A673 (cell line): Measurements from ENCODE around the gene OMP. TPM values are rescaled to one million over a fixed set of nuclear protein-coding genes. Genes with fewer than 3 reads are reported as not detected.

Source experiments
- BruUV-seq: library from RNA; stranded (reverse); fragments of 400-500 nt; replicated peaks from 2 replicates; lab custom pipeline; 2021; lab: Mats Ljungman, UMichigan
- CTCF ChIA-PET: fragments of 300-600 bp; sonication (Branson Sonifier 250); formaldehyde crosslinking; loops from one replicate; lab custom pipeline; 2022; ENCODE audit warnings: antibody characterized with exemption; lab: Charles Lee
- POLR2A ChIA-PET: fragments of 300-600 bp; sonication (Branson Sonifier 250); formaldehyde crosslinking; loops from one replicate; lab custom pipeline; 2022; ENCODE audit warnings: antibody characterized with exemption; ENCODE audit not compliant: low non-redundant PET; lab: Charles Lee
- DNase-seq: peaks from one replicate; pipeline ENCODE4 v3.0.0-alpha.2; 2015; ENCODE audit warnings: low spot score
- H3K27ac ChIP-seq: fragments of 200-600 bp; sonication (generic); 2 replicates; pipeline ENCODE4 v1.5.1; 2016; ENCODE audit warnings: mixed run types, low read depth, mild to moderate bottlenecking, mixed read lengths, antibody characterized with exemption, low read length; ENCODE audit not compliant: poor library complexity, severe bottlenecking
- H3K27me3 ChIP-seq: fragments of 200-600 bp; sonication (generic); replicated peaks from 2 replicates; pipeline ENCODE4 v1.6.1; 2017; ENCODE audit warnings: mixed run types, low read depth, mild to moderate bottlenecking, mixed read lengths, antibody characterized with exemption, low read length; ENCODE audit not compliant: insufficient read depth, poor library complexity
- H3K36me3 ChIP-seq: fragments of 200-600 bp; sonication (generic); 2 replicates; pipeline ENCODE4 v1.6.1; 2016; ENCODE audit warnings: mixed run types, mild to moderate bottlenecking, mixed read lengths, antibody characterized with exemption, low read length; ENCODE audit not compliant: insufficient read depth, poor library complexity, severe bottlenecking
- H3K4me1 ChIP-seq: fragments of 200-600 bp; sonication (generic); 2 replicates; pipeline ENCODE4 v1.6.1; 2017; ENCODE audit warnings: mixed run types, mild to moderate bottlenecking, mixed read lengths, antibody characterized with exemption, low read length; ENCODE audit not compliant: insufficient read depth, poor library complexity, severe bottlenecking
- H3K4me3 ChIP-seq: fragments of 200-600 bp; sonication (generic); 2 replicates; pipeline ENCODE4 v1.5.1; 2016; ENCODE audit warnings: low read depth, mixed run types, mild to moderate bottlenecking, mixed read lengths, low read length; ENCODE audit not compliant: poor library complexity, severe bottlenecking
- H3K9me3 ChIP-seq: fragments of 200-600 bp; sonication (generic); 2 replicates; pipeline ENCODE4 v1.6.1; 2016; ENCODE audit warnings: mixed run types, low read depth, mild to moderate bottlenecking, mixed read lengths, antibody characterized with exemption, low read length; ENCODE audit not compliant: poor library complexity, severe bottlenecking
- EZH2 ChIP-seq: fragments of 200-600 bp; sonication (generic); IDR thresholded peaks from 2 replicates; pipeline ENCODE4 v1.6.1; 2017; ENCODE audit warnings: borderline replicate concordance, low read depth, mild to moderate bottlenecking, mixed read lengths, antibody characterized with exemption, low read length; ENCODE audit not compliant: poor library complexity, severe bottlenecking
- intact Hi-C: fragments of 100-400 bp; cut with micrococcal nuclease; formaldehyde crosslinking; loops from one replicate; pipeline ENCODE4 v1.10.0; 2022; ENCODE audit not compliant: unreplicated experiment
- total RNA-seq: library from RNA; stranded (reverse); gene quantifications from 2 replicates; pipeline ENCODE4 v1.2.3, GENCODE V29; 2021
- TF ChIP-seq, protein P1 (sequence below): fragments of 300-800, 200-600 bp; sonication (generic); conservative IDR thresholded peaks from 2 replicates; pipeline ENCODE4 v1.5.1; 2017; ENCODE audit warnings: low read depth, mild to moderate bottlenecking, antibody characterized with exemption, low read length, moderate library complexity, mixed read lengths

Gene OMP
- total RNA-seq, 1 experiment from 2014 or later = not detected

DNA sequence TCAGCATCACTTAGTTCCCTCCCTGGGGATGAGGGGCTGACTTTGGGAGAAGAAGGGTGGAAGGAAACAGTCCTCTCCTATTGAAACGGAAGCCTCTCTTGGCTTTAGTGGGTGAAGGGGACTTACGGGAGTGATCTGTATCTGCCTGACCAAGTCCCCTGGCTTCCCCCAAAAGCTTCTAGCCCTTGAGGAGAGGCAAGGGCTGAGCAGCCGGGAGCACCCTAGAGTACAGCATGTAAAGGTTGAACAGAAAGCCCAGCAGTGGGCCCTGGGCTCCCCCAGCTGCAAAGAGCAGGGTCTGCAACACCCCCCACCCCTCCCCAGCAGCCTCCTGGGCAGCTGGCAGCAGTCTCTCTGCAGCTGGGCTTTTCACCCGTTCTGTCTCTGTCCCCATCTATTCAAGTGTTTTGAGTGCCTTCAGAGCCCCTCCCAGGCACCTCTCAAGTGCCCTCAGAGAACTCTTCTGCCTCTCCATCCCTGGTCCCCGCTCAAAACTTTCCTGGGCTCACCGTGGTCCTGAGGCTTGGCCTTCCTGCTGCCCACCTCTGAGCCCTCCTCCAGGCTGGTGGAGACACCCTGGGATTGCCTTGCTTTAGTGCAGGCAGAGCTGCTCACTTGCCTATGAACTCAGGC, 33.2 kb upstream of the OMP start:
- no peaks in the 10 kb centered on the region for H3K27me3 ChIP-seq
- no peak for DNase-seq
- H3K9me3 ChIP-seq = no peaks in the 10 kb centered on the region
- peaks cover 3% of the 10 kb centered on the region for H3K4me1 ChIP-seq
- H3K27ac ChIP-seq = no peak overlapping the region
- ChIA-PET CTCF (no interaction called here), POLR2A (no interaction called here)
- no peaks in the 10 kb centered on the region for H3K36me3 ChIP-seq
- intact Hi-C loops = no loop called here
- H3K4me3 ChIP-seq = no peak overlapping the region
- no TSS peak for BruUV-seq
- TF ChIP-seq, protein P1, sequence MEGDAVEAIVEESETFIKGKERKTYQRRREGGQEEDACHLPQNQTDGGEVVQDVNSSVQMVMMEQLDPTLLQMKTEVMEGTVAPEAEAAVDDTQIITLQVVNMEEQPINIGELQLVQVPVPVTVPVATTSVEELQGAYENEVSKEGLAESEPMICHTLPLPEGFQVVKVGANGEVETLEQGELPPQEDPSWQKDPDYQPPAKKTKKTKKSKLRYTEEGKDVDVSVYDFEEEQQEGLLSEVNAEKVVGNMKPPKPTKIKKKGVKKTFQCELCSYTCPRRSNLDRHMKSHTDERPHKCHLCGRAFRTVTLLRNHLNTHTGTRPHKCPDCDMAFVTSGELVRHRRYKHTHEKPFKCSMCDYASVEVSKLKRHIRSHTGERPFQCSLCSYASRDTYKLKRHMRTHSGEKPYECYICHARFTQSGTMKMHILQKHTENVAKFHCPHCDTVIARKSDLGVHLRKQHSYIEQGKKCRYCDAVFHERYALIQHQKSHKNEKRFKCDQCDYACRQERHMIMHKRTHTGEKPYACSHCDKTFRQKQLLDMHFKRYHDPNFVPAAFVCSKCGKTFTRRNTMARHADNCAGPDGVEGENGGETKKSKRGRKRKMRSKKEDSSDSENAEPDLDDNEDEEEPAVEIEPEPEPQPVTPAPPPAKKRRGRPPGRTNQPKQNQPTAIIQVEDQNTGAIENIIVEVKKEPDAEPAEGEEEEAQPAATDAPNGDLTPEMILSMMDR = no peak
- TF ChIP-seq EZH2 = no peak

DNA sequence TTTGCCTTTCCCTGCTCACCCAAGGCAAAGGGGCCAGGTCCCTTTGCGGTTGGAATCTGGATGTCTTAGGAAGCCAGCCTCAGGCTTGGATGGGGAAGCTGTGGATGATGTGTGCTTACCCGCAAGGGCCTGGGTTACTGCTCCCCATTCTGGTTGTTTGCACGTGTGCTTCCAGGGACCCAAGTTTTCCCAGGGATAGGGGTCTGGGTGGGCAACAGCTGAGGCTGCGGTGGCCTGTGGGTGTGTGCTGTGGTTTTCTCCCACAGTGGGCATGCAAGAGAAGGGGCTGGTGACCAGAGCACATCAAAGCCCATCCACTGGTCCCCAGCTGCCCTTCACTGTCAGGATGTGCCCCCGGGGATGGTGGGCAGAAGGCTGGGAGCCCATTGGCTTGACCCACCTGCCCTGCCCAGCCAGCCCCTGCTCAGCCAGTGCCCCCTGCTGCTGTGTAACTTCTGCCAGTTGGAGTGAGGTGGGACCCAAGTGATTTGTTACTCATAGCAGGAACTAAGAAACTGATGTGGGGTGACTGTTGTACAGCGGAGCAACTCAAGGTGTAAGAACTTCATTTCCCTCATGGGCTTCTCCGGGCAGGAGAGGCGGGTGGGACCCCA, 32.6 kb upstream of the OMP start:
- no peak overlapping the region for H3K27ac ChIP-seq
- no peaks in the 10 kb centered on the region for H3K36me3 ChIP-seq
- H3K9me3 ChIP-seq = no peaks in the 10 kb centered on the region
- H3K4me3 ChIP-seq = no peak overlapping the region
- DNase-seq = no peak
- peaks cover 3% of the 10 kb centered on the region for H3K4me1 ChIP-seq
- POLR2A ChIA-PET = no interaction called here
- H3K27me3 ChIP-seq = no peaks in the 10 kb centered on the region
- CTCF ChIA-PET = no interaction called here
- intact Hi-C loops = no loop called here
- TF ChIP-seq, protein P1 = no peak
- TF ChIP-seq EZH2 = no peak
- BruUV-seq = no TSS peak

DNA sequence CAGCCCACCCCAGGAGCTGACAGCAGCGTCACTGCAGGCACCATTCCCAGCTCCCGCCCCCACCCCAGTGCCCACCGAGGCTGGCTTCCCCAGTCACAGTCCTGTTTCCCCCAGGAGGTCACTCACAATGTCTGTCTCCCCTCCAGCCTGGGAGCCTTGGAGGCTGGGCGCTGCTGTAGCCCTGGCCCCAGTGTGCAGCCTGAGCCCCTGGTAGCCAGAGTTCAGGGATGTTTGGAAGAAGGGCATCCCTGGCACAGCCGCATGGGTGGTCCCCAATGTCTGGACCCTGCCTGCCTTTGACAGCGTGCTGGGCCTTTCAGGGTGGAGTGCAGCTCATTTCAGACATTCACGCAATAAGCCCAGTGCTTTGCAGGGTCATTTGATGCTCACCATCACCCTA, 31.6 kb upstream of the OMP start:
- intact Hi-C loops = no loop called here
- Histone ChIP-seq H3K9me3 (no peaks in the 10 kb centered on the region), H3K4me1 (no peaks in the 10 kb centered on the region), H3K36me3 (no peaks in the 10 kb centered on the region), H3K27me3 (no peaks in the 10 kb centered on the region), H3K4me3 (no peak overlapping the region), H3K27ac (no peak overlapping the region)
- BruUV-seq = no TSS peak
- TF ChIP-seq EZH2 = no peak
- TF ChIP-seq, protein P1 = no peak
- no peak for DNase-seq
- ChIA-PET POLR2A (no interaction called here), CTCF (no interaction called here)
